GM18517 (cell line): ENCODE results near the gene KBTBD4.
"Not testable (repeated sequence)": the region's sequence is repeated elsewhere in the genome, so short reads cannot be mapped to it uniquely, and the experiment has no call there.

Experiments used
- ATAC-seq: cut with Tn5 transposase; IDR thresholded peaks from one replicate; pipeline ENCODE4 v1.9.1; 2021; ENCODE audit warnings: mild to moderate bottlenecking, moderate library complexity; ENCODE audit not compliant: unreplicated experiment

KBTBD4 gene

GRCh38 chr11:47530721-47531120 lies 48.0 kb downstream of the KBTBD4 start:
- not testable (repeated sequence) for ATAC-seq

- ATAC-seq, result no peak
These were observed 48.8 kb downstream of the KBTBD4 start for GRCh38 chr11:47529951-47530350.

GRCh38 chr11:47527186-47527585 lies 51.6 kb downstream of the KBTBD4 start:
- ATAC-seq, result no peak

- not testable (repeated sequence) for ATAC-seq
These were observed 52.7 kb downstream of the KBTBD4 start for GRCh38 chr11:47526032-47526431.

- no peak for ATAC-seq
These were observed 54.4 kb downstream of the KBTBD4 start for GRCh38 chr11:47524291-47524874.

- no peak for ATAC-seq
These were observed 55.1 kb downstream of the KBTBD4 start for GRCh38 chr11:47523490-47524225.
